Measurements from ENCODE around the gene M6PR. TPM values are rescaled to one million over a fixed set of nuclear protein-coding genes. Genes with fewer than 3 reads are reported as not detected.

Gene M6PR
- 86.8 and 87.3 TPM in 2 replicates for total RNA-seq

GRCh38 chr12:8949342-8950220 is at the start of gene M6PR:
TSS of gene M6PR (minus strand) at chr12:8949645. CDS start at chr12:8946404, 3,241 bp downstream.

DNA sequence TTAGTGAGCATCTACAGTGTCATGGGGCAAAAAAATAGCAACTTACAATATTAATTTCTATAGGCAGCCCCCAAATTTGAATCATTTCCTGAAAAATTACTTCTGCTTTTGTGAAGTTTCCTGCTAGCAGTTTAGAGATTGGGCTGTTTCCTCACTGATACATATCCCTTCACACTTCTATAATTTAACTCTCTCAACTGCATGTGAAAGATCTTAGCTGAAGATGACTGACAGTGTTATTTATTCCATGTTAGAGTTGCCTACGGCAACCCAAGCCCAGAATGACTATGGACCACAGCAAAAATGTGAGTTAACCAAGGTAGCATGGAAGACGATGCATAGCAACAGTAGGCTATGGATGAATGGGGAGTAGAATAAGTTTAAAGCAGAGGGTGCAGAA is 40.0 kb upstream of the M6PR start, which contains the start of gene KLRG1:
KLRG1 (plus strand) TSS at position 134 of the 400 bp plus-strand sequence; CDS start at position 224, 90 bp downstream.

GRCh38 chr12:8914033-8914715 is 35.3 kb downstream of the M6PR start, which contains the start of gene PHC1:
TSS of gene PHC1 (plus strand) at chr12:8914509. CDS start at chr12:8917678, 3,169 bp downstream.

Other genes starting within 250 kb of the M6PR start
- gene A2ML1, start 127.0 kb downstream of the M6PR start, total RNA-seq: under 0.01 TPM in 1 of 2 replicates, not detected in the other
- gene PHC1, start 35.1 kb downstream of the M6PR start, total RNA-seq: 23.4 and 24.5 TPM in 2 replicates
- 0.61 and 1.1 TPM in 2 replicates for gene KLRG1, start 39.9 kb upstream of the M6PR start, total RNA-seq
- 4.6 and 10.2 TPM in 2 replicates for gene A2M, start 166.3 kb upstream of the M6PR start, total RNA-seq